Stimulated activated CD8-positive, alpha-beta memory T cell treated with anti-CD3 and anti-CD28 coated beads, Interleukin-15, amount 100 ng/mL, for 24 hours (primary cell): ENCODE data around the gene NLK.
"Not testable (repeated sequence)": the region's sequence is repeated elsewhere in the genome, so short reads cannot be mapped to it uniquely, and the experiment has no call there.

Experiments used
- DNase-seq: peaks from one replicate; pipeline ENCODE4 v3.0.0-alpha.2; 2020; ENCODE audit warnings: low read depth

Gene NLK

DNA sequence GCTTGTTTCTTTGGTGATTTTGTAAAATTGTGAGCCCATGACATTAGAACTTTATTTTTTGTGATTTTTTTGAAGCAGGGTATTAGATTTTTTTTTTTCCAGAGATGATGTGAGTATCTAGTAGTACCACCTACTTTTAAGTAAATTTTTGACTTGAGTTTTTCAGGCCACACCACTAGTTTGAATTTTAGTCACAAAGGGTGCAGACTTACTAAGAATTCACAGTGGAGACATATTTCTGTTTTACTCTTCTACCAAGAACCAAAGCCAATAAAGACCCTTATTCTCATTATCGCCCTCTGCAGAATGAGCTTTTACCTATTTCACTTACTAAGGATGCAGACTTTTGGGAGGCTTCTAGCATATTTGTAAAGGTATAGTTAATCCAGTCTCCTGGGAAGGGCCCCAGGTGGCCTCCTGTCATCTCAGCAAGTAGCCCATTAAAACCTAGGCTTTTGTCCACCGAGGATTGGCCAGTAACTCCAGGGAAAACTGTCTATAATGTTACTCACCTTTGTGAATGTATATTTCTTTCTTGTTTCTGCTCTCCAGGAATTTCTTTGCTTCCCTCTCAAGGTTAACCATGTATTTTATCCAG lies 30.6 kb downstream of the NLK start:
- DNase-seq: no peak

- DNase-seq: no peak
Measured at GRCh38 chr17:28074010-28074409, 31.5 kb downstream of the NLK start.

DNA sequence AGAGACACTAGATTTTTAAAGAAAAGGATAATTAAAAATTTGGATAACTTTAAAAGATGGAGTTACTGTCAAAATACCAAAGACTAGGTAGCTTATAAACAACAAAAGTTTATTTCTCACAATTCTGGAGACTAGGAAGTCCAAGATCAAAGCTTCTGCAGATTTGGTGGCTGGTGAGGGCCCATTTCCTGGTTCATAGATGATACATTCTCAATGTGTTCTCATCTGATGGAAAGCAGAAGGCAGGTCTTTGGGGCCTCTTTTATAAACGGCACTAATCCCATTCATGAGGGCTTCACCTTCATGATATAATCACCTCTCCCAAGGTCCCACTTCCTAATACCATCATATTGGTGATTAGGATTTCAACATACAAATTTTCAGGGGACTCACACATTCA lies 33.7 kb downstream of the NLK start:
- DNase-seq: no peak

GRCh38 chr17:28077140-28077539 lies 34.7 kb downstream of the NLK start:
- not testable (repeated sequence) for DNase-seq

DNA sequence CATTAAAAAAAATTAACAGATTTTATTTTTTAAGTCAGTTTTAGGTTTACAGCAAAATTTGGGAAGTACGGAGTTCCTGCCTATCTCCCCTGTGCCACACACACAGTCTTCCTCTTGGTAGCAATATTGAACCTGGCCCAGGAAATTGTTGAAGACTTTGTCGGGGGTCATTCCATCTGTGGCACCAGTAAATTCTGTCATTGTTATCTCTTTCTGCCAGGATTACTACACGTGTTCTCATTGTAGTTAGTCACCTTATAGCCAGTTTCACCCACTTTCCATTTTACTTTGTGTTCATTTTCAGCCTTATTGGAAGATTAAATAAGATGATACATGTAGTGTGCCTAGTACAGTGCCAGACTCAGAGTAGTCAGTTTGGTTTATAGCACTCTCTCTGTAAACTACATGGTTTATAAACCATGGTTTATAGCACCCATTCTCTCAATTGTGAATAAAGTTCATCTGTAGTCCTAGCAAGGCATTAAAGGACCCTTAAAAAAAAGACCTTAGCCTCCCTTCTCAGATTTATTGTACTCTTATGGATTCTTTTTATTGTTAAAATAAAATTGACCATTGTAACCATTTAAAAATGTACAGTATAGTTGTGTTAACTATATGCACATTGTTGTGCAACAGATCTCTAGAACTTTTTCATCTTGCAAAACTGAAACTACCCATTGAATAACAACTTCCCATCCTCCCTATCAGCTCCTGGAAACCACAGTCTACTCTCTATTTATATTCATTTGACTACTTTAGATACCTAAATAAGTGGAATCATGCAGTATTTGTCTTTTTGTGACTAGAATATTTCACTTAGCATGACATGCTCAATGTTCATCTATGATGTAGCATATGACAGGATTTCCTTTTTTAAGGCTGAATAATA lies 36.1 kb downstream of the NLK start:
- no peak for DNase-seq

- DNase-seq: no peak
Measured at GRCh38 chr17:28081467-28081866, 39.0 kb downstream of the NLK start.

- DNase-seq: no peak
Measured at GRCh38 chr17:28085766-28086165, 43.3 kb downstream of the NLK start.

DNA sequence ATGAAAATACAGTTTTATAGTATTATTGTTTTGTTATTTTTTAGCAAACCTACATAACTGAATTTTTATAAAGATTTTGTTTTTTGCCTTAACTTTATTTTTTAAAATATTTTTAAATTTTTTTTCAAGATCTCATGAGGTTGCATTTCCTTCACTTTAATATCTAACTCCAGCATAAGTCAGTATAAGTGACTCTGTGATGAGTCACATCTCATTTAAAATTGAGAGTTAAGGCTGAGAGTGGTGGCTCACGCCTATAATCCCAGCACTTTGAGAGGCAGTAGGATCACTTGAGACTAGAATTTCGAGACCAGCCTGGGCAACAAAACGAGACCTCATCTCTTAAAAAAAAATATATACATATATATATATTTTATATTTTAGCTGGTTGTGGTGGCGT lies 44.0 kb downstream of the NLK start:
- no peak for DNase-seq

DNA sequence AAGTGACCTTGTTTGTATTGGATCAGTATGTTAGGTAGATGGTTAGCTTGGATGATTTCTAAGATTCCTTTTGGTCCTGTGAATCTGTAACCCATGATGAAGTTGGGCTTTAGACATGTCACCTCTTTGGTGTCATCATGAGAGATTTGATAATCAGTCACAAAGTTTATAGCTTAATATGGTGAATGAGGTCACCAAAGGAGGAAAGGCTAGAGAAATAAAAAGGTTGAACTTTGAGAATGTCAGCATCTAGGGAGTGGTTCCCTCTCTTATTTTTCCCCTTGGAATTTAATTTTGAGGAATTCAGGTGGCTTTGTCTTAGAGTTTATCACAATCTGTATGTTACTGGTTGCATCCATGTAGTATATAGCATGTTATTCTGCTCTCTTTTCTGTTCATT lies 45.3 kb downstream of the NLK start:
- DNase-seq: no peak

DNA sequence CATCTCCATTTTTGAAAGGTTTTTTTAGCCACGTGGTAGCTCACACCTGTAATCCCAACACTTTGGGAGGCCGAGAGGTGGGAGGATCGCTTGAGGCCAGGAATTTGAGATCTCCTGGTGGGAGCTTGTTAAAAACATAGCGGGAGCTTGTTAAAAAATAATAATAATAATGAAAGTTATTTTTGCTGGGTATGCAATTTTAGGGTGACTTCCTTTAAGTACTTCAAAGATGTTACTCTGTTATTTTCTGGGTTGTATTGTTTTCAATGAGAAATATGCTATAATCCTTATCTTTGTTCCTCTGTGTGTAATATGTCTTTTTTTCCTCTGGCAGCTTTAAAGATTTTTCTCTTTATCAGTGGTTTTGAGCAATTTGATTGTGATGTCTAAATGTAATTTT lies 48.1 kb downstream of the NLK start:
- DNase-seq: no peak

DNA sequence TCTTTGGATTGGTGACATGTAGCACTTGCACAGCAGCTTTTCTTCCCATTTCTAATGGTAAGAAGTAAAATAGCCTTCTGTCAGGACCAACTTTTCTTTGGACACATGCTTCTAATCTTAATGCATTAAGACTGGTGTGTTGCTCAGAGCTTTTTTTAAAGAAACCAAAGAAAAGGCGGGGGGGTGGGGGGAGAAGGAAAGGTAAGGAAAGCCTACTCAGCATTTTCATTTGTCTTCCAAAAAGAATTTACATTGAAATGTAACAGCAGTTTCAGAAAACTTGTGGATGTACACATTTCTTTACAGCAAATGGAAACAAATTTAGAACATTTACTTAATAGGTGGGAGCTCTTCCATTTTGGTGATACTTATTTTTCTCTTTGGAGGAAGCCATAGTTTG lies 49.6 kb downstream of the NLK start:
- no peak for DNase-seq

GRCh38 chr17:28093999-28094716 lies 51.7 kb downstream of the NLK start:
- no peak for DNase-seq

DNA sequence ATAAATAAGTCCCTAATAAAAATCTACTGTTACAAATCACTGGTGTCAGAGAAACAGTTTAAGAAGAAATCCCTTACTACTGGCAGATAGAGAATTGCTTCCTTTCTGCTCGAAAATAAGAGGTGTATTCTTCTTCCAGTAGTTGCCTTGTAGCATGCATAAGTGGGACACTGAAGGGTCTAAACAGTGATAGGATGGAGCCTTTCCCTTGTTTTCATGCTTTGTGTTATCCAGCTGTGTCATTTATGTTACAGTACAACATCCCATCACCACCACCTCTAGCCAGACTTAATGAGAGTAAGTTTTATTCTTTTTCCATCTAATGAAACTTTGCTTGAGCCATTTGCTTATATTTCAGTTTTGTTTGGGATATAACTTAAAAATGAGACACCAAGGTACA lies 54.3 kb downstream of the NLK start:
- no peak for DNase-seq

GRCh38 chr17:28097254-28097653 lies 54.8 kb downstream of the NLK start:
- no peak for DNase-seq

- no peak for DNase-seq
Measured at GRCh38 chr17:28097901-28098300, 55.4 kb downstream of the NLK start.

GRCh38 chr17:28098591-28098990 lies 56.1 kb downstream of the NLK start:
- DNase-seq: not testable (repeated sequence)

DNA sequence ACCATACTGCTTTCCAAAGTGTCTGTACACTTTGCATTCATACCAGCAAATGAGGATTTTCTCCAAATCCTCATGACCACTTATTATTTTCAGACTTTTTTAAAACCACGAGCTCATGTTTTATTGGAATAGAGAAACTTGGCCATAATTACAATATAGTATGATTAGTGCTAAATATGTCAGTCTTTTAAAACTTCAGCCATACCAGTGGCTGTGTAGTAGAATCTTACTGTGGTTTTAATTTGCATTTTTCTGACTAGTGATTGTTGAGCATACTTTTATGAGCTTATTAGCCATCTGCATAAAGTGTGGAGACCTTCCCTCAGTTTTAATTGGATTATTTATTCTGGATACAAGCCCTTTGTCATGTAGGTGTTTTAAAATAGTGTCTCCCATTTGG lies 57.8 kb downstream of the NLK start:
- no peak for DNase-seq

DNA sequence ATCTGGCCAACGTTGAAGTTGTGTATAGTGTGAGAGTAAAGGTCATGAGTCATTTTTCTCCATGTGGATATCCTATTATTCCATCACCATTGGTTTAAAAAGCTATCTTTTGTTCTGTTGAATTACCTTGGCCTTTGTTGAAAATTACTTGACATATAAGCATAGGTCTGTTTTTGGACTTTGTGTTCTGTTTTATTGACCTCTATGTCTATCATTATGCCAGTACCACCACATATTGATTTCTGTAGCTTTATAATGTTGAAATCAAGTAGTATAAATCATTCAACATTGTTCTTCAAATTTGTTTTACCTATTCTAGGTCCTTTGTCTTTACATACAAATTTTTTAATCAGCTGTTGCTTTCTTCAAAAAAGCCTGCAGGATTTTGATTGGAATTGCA lies 58.5 kb downstream of the NLK start:
- no peak for DNase-seq

DNA sequence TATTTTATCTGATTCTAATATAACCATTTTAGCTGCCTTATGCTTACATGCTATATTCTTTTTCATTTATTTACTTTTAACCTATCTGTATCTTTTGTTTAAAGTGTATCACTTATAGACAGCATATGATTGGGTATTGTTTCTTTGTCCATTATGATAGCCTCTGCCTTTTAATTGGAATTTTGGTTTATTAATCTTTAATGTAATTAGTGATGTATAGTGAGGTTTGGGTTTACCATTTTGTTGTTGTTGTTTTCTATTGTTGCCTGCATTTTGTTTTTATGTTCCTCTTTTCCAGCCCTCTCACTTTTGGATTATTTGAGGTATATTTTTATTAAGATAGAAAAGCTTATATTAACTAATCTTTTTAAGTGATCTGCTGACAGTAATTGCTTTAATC lies 59.4 kb downstream of the NLK start:
- DNase-seq: no peak

GRCh38 chr17:28105501-28105900 lies 63.0 kb downstream of the NLK start:
- DNase-seq: no peak

DNA sequence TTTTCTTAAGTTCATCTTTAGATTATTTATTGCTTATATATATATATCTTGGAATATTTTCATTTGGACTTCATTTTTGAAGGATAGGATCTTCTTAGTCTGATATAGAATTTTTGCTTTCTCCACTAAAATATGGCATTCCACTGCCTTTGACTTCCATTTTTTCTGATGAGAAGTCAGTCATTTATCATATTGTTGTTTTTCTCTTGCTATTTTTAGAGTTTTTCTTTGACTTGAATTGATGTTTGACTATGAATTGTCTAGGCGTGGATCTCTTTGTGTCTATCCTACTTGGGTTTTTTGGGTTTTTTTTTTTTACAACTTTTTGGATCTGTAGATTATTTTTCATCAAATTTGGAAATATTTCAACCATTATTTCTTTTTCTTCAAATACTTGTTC lies 67.7 kb downstream of the NLK start:
- no peak for DNase-seq

DNA sequence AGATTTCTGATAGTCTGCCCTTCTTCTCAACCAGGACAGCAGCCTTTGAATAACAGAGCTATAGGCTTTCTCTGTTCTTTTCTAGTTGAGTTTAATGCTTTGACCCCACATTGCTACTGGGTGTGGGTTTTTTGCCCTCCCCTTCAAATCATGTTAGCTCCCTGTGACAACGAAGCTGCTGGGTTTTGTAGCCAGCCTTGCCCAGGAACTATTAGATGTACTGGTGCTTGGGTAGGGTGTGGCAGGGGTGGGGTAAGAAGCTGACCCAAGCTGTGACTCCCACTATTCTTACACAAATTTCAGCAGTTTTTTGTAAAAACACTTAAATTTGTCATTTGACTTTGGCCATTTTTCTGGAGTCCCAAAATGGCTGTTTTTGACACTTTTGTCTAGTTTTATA lies 69.7 kb downstream of the NLK start:
- no peak for DNase-seq

DNA sequence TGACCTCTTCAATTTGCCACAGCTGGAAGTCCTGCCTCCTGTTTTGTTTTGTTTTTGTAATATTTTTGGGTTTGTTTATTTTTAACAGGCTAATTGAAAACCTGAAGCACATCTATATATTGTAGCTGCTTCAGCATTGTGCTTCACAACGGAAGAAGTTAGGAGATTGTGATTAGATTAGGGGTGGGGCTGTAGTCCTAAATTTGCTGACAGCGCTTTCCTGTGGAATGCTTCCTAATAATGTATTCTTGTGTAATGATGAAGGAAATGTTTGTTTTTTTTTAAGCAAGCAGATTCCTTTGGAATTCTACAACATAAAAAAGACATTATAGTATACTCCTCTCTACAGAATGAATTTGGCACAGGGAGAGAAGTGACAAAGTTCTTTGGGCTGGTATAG lies 70.1 kb downstream of the NLK start:
- no peak for DNase-seq
